Breast epithelium (tissue), 3 donors: ENCODE results near the gene TMEM198.

Experiments used
- POLR2A ChIP-seq: fragments of 450-650 bp; IDR thresholded peaks from one replicate; pipeline ENCODE4 v1.6.1; 2016; ENCODE audit warnings: antibody characterized with exemption, mild to moderate bottlenecking, moderate library complexity
- POLR2AphosphoS5 ChIP-seq, 3 donors: sonication (generic); formaldehyde crosslinking; IDR thresholded peaks; one replicate each; pipeline ENCODE4 v1.6.1; 2017; ENCODE audit warnings: antibody characterized with exemption in 3 of 3
- TF ChIP-seq, protein P1 (sequence below), 3 donors: fragments of 450-650 bp; IDR thresholded peaks; one replicate each; pipeline ENCODE4 v1.5.1; 2016 to 2017; ENCODE audit warnings: antibody characterized with exemption in 3 of 3, mild to moderate bottlenecking in 3 of 3, moderate library complexity in 3 of 3

GRCh38 chr2:219597552-219598307 lies 53.9 kb downstream of the TMEM198 start, which contains the start of gene STK11IP:
- TF ChIP-seq, protein P1, sequence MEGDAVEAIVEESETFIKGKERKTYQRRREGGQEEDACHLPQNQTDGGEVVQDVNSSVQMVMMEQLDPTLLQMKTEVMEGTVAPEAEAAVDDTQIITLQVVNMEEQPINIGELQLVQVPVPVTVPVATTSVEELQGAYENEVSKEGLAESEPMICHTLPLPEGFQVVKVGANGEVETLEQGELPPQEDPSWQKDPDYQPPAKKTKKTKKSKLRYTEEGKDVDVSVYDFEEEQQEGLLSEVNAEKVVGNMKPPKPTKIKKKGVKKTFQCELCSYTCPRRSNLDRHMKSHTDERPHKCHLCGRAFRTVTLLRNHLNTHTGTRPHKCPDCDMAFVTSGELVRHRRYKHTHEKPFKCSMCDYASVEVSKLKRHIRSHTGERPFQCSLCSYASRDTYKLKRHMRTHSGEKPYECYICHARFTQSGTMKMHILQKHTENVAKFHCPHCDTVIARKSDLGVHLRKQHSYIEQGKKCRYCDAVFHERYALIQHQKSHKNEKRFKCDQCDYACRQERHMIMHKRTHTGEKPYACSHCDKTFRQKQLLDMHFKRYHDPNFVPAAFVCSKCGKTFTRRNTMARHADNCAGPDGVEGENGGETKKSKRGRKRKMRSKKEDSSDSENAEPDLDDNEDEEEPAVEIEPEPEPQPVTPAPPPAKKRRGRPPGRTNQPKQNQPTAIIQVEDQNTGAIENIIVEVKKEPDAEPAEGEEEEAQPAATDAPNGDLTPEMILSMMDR (IDR thresholded peaks at IDR 0.05): no peak
- TF ChIP-seq POLR2A (peak; percentile 49), POLR2AphosphoS5 (IDR thresholded peaks at IDR 0.05) (peak; percentile 66 to 77 (median 66))
